Neural cell (in vitro differentiated cells): ENCODE measurements around the gene GMCL1.

Experiments used
- MXI1 ChIP-seq: fragments of 450-650 bp; conservative IDR thresholded peaks from 2 replicates; pipeline ENCODE4 v1.6.1; 2014; ENCODE audit warnings: antibody characterized with exemption, mild to moderate bottlenecking; ENCODE audit not compliant: poor library complexity, severe bottlenecking
- TF ChIP-seq, protein P1 (sequence below): fragments of 450-650 bp; IDR thresholded peaks from 2 replicates; pipeline ENCODE4 v1.5.1; 2014; ENCODE audit warnings: antibody characterized with exemption, mild to moderate bottlenecking, moderate library complexity; ENCODE audit not compliant: poor library complexity, severe bottlenecking

DNA sequence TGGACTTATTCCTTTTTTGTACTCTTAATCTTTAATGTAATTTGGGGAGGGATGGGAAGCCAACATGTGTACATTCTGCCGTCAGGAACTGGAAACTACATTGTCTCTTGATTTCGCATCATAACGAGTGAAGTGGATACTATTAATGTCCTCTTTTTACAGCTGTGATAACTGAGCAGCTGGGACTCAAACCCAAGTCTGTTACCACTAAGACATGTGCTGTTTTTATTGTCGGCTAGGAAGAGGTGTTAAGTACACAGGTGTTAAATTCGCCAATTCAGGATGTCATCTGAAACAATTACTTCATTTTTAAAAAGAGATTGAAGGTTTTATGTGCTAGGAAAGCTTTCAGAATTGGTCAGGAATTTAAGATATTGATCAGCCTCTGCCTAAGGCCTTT is 6.9 kb downstream of the GMCL1 start:
- TF ChIP-seq, protein P1, sequence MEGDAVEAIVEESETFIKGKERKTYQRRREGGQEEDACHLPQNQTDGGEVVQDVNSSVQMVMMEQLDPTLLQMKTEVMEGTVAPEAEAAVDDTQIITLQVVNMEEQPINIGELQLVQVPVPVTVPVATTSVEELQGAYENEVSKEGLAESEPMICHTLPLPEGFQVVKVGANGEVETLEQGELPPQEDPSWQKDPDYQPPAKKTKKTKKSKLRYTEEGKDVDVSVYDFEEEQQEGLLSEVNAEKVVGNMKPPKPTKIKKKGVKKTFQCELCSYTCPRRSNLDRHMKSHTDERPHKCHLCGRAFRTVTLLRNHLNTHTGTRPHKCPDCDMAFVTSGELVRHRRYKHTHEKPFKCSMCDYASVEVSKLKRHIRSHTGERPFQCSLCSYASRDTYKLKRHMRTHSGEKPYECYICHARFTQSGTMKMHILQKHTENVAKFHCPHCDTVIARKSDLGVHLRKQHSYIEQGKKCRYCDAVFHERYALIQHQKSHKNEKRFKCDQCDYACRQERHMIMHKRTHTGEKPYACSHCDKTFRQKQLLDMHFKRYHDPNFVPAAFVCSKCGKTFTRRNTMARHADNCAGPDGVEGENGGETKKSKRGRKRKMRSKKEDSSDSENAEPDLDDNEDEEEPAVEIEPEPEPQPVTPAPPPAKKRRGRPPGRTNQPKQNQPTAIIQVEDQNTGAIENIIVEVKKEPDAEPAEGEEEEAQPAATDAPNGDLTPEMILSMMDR: no peak
- no peak for TF ChIP-seq MXI1
